Neural cell (in vitro differentiated cells): Measurements from ENCODE around the gene IQSEC1. TPM values are rescaled to one million over a fixed set of nuclear protein-coding genes. Genes with fewer than 3 reads are reported as not detected.

Experiments
- H2AFZ ChIP-seq: fragments of 200-600, 300-800 bp; sonication (generic), shearing (Covaris generic); 2 replicates; pipeline ENCODE4 v1.6.0; 2014; ENCODE audit warnings: low read depth, mild to moderate bottlenecking, antibody characterized with exemption, low read length, moderate library complexity
- H3F3A ChIP-seq: fragments of 200-600 bp; shearing (Covaris generic); 2 replicates; pipeline ENCODE4 v1.6.1; 2016; ENCODE audit warnings: mild to moderate bottlenecking, moderate library complexity, mixed read lengths, antibody characterized with exemption, low read length; ENCODE audit not compliant: insufficient read depth, poor library complexity, severe bottlenecking
- H3K27ac ChIP-seq: fragments of 200-600, 300-800 bp; sonication (generic), shearing (Covaris generic); 2 replicates; pipeline ENCODE4 v1.5.1; 2014; ENCODE audit warnings: mild to moderate bottlenecking, low read length, moderate library complexity
- H3K27me3 ChIP-seq: fragments of 300-800, 200-600 bp; sonication (generic), shearing (Covaris generic); 2 replicates; pipeline ENCODE4 v1.6.0; 2014; ENCODE audit warnings: mild to moderate bottlenecking, low read depth, low read length, moderate library complexity; ENCODE audit not compliant: insufficient read depth
- H3K36me3 ChIP-seq: fragments of 300-800, 200-600 bp; sonication (generic), shearing (Covaris generic); 2 replicates; pipeline ENCODE4 v1.5.1; 2014; ENCODE audit warnings: mild to moderate bottlenecking, antibody characterized with exemption, low read length, moderate library complexity; ENCODE audit not compliant: insufficient read depth
- H3K4me2 ChIP-seq: fragments of 300-800, 200-600 bp; sonication (generic), shearing (Covaris generic); 2 replicates; pipeline ENCODE4 v1.6.0; 2014; ENCODE audit warnings: mild to moderate bottlenecking, low read length
- H3K4me3 ChIP-seq: fragments of 300-800, 200-600 bp; sonication (generic), shearing (Covaris generic); 2 replicates; pipeline ENCODE4 v1.5.1; 2014; ENCODE audit warnings: mild to moderate bottlenecking, low read length, moderate library complexity
- H3K79me2 ChIP-seq: fragments of 200-600 bp; shearing (Covaris generic); replicated peaks from 2 replicates; pipeline ENCODE4 v1.6.0; 2014; ENCODE audit warnings: mild to moderate bottlenecking, low read length, moderate library complexity; ENCODE audit not compliant: insufficient read depth
- H3K9ac ChIP-seq: fragments of 300-800, 200-600 bp; sonication (generic), shearing (Covaris generic); 2 replicates; pipeline ENCODE4 v1.6.1; 2016; ENCODE audit warnings: mild to moderate bottlenecking, low read length, mixed read lengths
- H3K9me2 ChIP-seq: fragments of 200-600 bp; shearing (Covaris generic); 2 replicates; pipeline ENCODE4 v1.6.1; 2016; ENCODE audit warnings: mild to moderate bottlenecking, low read length, mixed read lengths; ENCODE audit not compliant: insufficient read depth
- H3K9me3 ChIP-seq: fragments of 200-600, 300-800 bp; sonication (generic), shearing (Covaris generic); 2 replicates; pipeline ENCODE4 v1.6.1; 2016; ENCODE audit warnings: mild to moderate bottlenecking, mixed run types, low read length, moderate library complexity, mixed read lengths
- H4K20me1 ChIP-seq: fragments of 200-600 bp; shearing (Covaris generic); 2 replicates; pipeline ENCODE4 v1.6.1; 2016; ENCODE audit warnings: mild to moderate bottlenecking, mixed run types; ENCODE audit not compliant: insufficient read depth
- EP300 ChIP-seq: fragments of 450-650 bp; conservative IDR thresholded peaks from 2 replicates; pipeline ENCODE4 v1.6.1; 2014; ENCODE audit warnings: antibody characterized with exemption, mild to moderate bottlenecking, moderate library complexity; ENCODE audit not compliant: poor library complexity, severe bottlenecking
- EZH2 ChIP-seq: fragments of 200-600, 300-800 bp; shearing (Covaris generic), sonication (generic); IDR thresholded peaks from 2 replicates; pipeline ENCODE4 v1.6.1; 2014; ENCODE audit warnings: antibody characterized with exemption, low read length, borderline replicate concordance, mild to moderate bottlenecking; ENCODE audit not compliant: insufficient read depth, poor library complexity, severe bottlenecking
- MXI1 ChIP-seq: fragments of 450-650 bp; conservative IDR thresholded peaks from 2 replicates; pipeline ENCODE4 v1.6.1; 2014; ENCODE audit warnings: antibody characterized with exemption, mild to moderate bottlenecking; ENCODE audit not compliant: poor library complexity, severe bottlenecking
- POLR2AphosphoS5 ChIP-seq: IDR thresholded peaks from 2 replicates; pipeline ENCODE4 v1.6.1; 2012
- RAD21 ChIP-seq: fragments of 450-650 bp; conservative IDR thresholded peaks from 2 replicates; pipeline ENCODE4 v1.6.1; 2014; ENCODE audit warnings: antibody characterized with exemption, mild to moderate bottlenecking, moderate library complexity
- SMC3 ChIP-seq: fragments of 450-650 bp; conservative IDR thresholded peaks from 2 replicates; pipeline ENCODE4 v1.6.1; 2014; ENCODE audit warnings: antibody characterized with exemption, mild to moderate bottlenecking, moderate library complexity; ENCODE audit not compliant: poor library complexity
- TAF1 ChIP-seq: IDR thresholded peaks from 2 replicates; pipeline ENCODE4 v1.6.1; 2012; ENCODE audit warnings: low read depth
- polyA plus RNA-seq: library from polyadenylated mRNA; depleted of rRNA; stranded (reverse); fragments of >200 nt; gene quantifications from 2 replicates; pipeline ENCODE4 v1.2.3, GENCODE V29; 2014
- TF ChIP-seq, protein P1 (sequence below): fragments of 450-650 bp; IDR thresholded peaks from 2 replicates; pipeline ENCODE4 v1.5.1; 2014; ENCODE audit warnings: antibody characterized with exemption, mild to moderate bottlenecking, moderate library complexity; ENCODE audit not compliant: poor library complexity, severe bottlenecking
- TF ChIP-seq, protein P2 (sequence below): IDR thresholded peaks from 2 replicates; pipeline ENCODE4 v1.6.1; 2012; ENCODE audit warnings: borderline replicate concordance

IQSEC1 gene
- polyA plus RNA-seq, 1 donor from 2014 or later: 6.0 TPM

DNA sequence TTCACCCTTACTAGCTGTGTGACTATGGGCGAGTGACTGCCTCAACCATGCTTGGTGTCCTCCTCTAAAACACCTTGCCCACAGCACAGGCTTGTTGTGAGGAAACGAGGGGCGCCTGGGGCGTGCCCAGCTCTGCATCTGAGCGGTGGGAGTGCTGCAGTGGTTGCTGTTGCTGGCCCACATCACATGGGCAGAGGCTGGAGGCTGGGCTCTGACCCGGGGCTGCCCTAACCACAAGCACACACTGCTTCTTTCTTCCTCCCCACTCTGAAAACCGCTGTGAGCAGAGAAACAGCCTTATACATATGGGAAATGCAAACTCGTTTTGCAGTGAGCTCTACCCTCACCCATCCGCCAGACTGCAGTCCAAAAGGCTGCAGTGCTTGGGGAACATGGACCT is 157.1 kb downstream of the IQSEC1 start:
- Histone ChIP-seq H3K4me3 (no peak overlapping the region), H3K27me3 (no peaks in the 10 kb centered on the region), H3K9me2 (no peaks in the 10 kb centered on the region), H3K36me3 (no peaks in the 10 kb centered on the region), H4K20me1 (no peaks in the 10 kb centered on the region), H3K4me2 (no peak overlapping the region), H3K79me2 (no peaks in the 10 kb centered on the region), H2AFZ (no peak overlapping the region), H3K9ac (no peak overlapping the region), H3F3A (no peaks in the 10 kb centered on the region), H3K9me3 (no peaks in the 10 kb centered on the region), H3K27ac (no peak overlapping the region)
- TF ChIP-seq, protein P1, sequence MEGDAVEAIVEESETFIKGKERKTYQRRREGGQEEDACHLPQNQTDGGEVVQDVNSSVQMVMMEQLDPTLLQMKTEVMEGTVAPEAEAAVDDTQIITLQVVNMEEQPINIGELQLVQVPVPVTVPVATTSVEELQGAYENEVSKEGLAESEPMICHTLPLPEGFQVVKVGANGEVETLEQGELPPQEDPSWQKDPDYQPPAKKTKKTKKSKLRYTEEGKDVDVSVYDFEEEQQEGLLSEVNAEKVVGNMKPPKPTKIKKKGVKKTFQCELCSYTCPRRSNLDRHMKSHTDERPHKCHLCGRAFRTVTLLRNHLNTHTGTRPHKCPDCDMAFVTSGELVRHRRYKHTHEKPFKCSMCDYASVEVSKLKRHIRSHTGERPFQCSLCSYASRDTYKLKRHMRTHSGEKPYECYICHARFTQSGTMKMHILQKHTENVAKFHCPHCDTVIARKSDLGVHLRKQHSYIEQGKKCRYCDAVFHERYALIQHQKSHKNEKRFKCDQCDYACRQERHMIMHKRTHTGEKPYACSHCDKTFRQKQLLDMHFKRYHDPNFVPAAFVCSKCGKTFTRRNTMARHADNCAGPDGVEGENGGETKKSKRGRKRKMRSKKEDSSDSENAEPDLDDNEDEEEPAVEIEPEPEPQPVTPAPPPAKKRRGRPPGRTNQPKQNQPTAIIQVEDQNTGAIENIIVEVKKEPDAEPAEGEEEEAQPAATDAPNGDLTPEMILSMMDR: no peak
- TF ChIP-seq, protein P2, sequence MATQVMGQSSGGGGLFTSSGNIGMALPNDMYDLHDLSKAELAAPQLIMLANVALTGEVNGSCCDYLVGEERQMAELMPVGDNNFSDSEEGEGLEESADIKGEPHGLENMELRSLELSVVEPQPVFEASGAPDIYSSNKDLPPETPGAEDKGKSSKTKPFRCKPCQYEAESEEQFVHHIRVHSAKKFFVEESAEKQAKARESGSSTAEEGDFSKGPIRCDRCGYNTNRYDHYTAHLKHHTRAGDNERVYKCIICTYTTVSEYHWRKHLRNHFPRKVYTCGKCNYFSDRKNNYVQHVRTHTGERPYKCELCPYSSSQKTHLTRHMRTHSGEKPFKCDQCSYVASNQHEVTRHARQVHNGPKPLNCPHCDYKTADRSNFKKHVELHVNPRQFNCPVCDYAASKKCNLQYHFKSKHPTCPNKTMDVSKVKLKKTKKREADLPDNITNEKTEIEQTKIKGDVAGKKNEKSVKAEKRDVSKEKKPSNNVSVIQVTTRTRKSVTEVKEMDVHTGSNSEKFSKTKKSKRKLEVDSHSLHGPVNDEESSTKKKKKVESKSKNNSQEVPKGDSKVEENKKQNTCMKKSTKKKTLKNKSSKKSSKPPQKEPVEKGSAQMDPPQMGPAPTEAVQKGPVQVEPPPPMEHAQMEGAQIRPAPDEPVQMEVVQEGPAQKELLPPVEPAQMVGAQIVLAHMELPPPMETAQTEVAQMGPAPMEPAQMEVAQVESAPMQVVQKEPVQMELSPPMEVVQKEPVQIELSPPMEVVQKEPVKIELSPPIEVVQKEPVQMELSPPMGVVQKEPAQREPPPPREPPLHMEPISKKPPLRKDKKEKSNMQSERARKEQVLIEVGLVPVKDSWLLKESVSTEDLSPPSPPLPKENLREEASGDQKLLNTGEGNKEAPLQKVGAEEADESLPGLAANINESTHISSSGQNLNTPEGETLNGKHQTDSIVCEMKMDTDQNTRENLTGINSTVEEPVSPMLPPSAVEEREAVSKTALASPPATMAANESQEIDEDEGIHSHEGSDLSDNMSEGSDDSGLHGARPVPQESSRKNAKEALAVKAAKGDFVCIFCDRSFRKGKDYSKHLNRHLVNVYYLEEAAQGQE: no peak
- TF ChIP-seq RAD21 (no peak), EZH2 (no peak), TAF1 (no peak), MXI1 (no peak), SMC3 (no peak), POLR2AphosphoS5 (no peak), EP300 (no peak)

DNA sequence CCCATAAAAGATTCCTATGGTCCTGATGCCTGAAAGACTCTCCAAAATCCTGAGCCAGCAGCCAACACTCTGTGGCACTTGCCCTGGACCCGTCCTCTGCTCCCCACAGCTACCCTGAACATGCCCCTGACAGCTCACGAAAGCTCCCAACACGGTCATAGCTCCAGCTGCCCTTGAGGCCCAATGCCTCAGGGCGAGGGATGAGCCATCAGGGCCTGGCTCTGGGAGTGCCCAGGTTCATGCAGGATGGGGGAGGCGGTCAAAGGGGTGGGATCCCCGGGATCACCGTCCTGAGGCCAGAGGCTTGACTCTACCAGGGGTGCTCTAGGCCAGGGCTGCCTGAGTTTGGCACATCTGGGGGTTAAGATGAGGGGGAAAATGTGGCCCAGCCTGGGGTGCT is 159.1 kb downstream of the IQSEC1 start:
- H3K4me2 ChIP-seq: no peak overlapping the region
- H3K9ac ChIP-seq: no peak overlapping the region
- H3K9me2 ChIP-seq: no peaks in the 10 kb centered on the region
- no peaks in the 10 kb centered on the region for H3K36me3 ChIP-seq
- H4K20me1 ChIP-seq: no peaks in the 10 kb centered on the region
- no peaks in the 10 kb centered on the region for H3K79me2 ChIP-seq
- no peak overlapping the region for H3K27ac ChIP-seq
- H3K9me3 ChIP-seq: no peaks in the 10 kb centered on the region
- no peak overlapping the region for H3K4me3 ChIP-seq
- no peak overlapping the region for H2AFZ ChIP-seq
- no peaks in the 10 kb centered on the region for H3F3A ChIP-seq
- no peak for TF ChIP-seq TAF1
- TF ChIP-seq POLR2AphosphoS5: no peak
- TF ChIP-seq, protein P1: no peak
- no peak for TF ChIP-seq EP300
- TF ChIP-seq SMC3: no peak
- TF ChIP-seq MXI1: no peak
- no peak for TF ChIP-seq EZH2
- TF ChIP-seq, protein P2: no peak
- no peak for TF ChIP-seq RAD21
- H3K27me3 ChIP-seq: no peaks in the 10 kb centered on the region
